HepG2 (cell line): ENCODE measurements around the gene C3orf18. TPM values are rescaled to one million over a fixed set of nuclear protein-coding genes. Genes with fewer than 3 reads are reported as not detected.

Source experiments
- MEIS1 ChIP-seq: sonication (generic); formaldehyde crosslinking; IDR thresholded peaks from 2 replicates; pipeline ENCODE4 v1.9.0; 2021; ENCODE audit warnings: mild to moderate bottlenecking, missing genetic modification reagents, moderate library complexity, borderline replicate concordance
- MYC ChIP-seq: sonication (generic); formaldehyde crosslinking; IDR thresholded peaks from 2 replicates; pipeline ENCODE4 v1.9.0; 2021; ENCODE audit warnings: missing genetic modification reagents, borderline replicate concordance
- RAD51 ChIP-seq: fragments of 450-650 bp; IDR thresholded peaks from 2 replicates; pipeline ENCODE4 v1.6.1; 2016; ENCODE audit warnings: borderline replicate concordance
- TOPORS ChIP-seq: sonication (generic); formaldehyde crosslinking; IDR thresholded peaks from 2 replicates; pipeline ENCODE4 v1.8.0; 2023; ENCODE audit warnings: mild to moderate bottlenecking, missing genetic modification reagents
- ZFP90 ChIP-seq: sonication (generic); formaldehyde crosslinking; IDR thresholded peaks from 2 replicates; pipeline ENCODE4 v1.8.0; 2022; ENCODE audit warnings: missing genetic modification reagents, mild to moderate bottlenecking, inconsistent platforms, borderline replicate concordance
- ZFY ChIP-seq: sonication (generic); formaldehyde crosslinking; IDR thresholded peaks from 2 replicates; pipeline ENCODE4 v1.4.0; 2020; ENCODE audit warnings: missing genetic modification reagents
- ZNF790 ChIP-seq: sonication (generic); formaldehyde crosslinking; IDR thresholded peaks from 2 replicates; pipeline ENCODE4 v1.8.0; 2022; ENCODE audit warnings: missing genetic modification reagents, mild to moderate bottlenecking, borderline replicate concordance
- polyA plus RNA-seq, 8 experiments: library from polyadenylated mRNA; depleted of rRNA in 3 of 8; stranded (reverse) in 7 of 8; unstranded in 1 of 8; fragments of >200 nt; fragmentation: Illumina TruSeq in 4 of 8; extraction: Trizol in 4 of 8; gene quantifications; 2 replicates each; pipeline versions ENCODE4 v1.2.1 to v1.2.3, GENCODE V29; 2011 to 2016; ENCODE audit warnings: low read depth in 4 of 8, missing spikeins in 1 of 8, mixed read lengths in 1 of 8; ENCODE audit not compliant: insufficient read depth in 1 of 8
- total RNA-seq, 5 experiments: library from RNA; depleted of rRNA; stranded (reverse); fragments of >200 nt; fragmentation: Illumina TruSeq; extraction: Trizol; gene quantifications; 2 replicates each; pipeline ENCODE4 v1.2.3, GENCODE V29; 2016; ENCODE audit warnings: low read depth in 1 of 5
- TF ChIP-seq, protein P1 (sequence below): sonication (generic); formaldehyde crosslinking; IDR thresholded peaks from 2 replicates; pipeline ENCODE4 v1.8.0; 2022; ENCODE audit warnings: mild to moderate bottlenecking, missing genetic modification reagents
- TF ChIP-seq, protein P2 (sequence below): sonication (generic); formaldehyde crosslinking; IDR thresholded peaks from 2 replicates; pipeline ENCODE4 v1.4.0; 2020; ENCODE audit warnings: missing genetic modification reagents
- TF ChIP-seq, protein P3 (sequence below), 2 experiments: fragments of 450-650 bp in 1 of 2; sonication (generic) in 1 of 2; formaldehyde crosslinking in 1 of 2; IDR thresholded peaks; 2 replicates each; pipeline versions ENCODE4 v1.6.1 to v1.8.0; 2016 to 2022; ENCODE audit warnings: antibody characterized with exemption in 1 of 2, mild to moderate bottlenecking in 1 of 2, missing genetic modification reagents in 1 of 2

The C3orf18 gene
- total and polyA plus RNA-seq, 2 of the 13 experiments (the other 11 are each of a cell fraction or from before 2014, with no cell fraction given) = 1.6 to 4.8 TPM

DNA sequence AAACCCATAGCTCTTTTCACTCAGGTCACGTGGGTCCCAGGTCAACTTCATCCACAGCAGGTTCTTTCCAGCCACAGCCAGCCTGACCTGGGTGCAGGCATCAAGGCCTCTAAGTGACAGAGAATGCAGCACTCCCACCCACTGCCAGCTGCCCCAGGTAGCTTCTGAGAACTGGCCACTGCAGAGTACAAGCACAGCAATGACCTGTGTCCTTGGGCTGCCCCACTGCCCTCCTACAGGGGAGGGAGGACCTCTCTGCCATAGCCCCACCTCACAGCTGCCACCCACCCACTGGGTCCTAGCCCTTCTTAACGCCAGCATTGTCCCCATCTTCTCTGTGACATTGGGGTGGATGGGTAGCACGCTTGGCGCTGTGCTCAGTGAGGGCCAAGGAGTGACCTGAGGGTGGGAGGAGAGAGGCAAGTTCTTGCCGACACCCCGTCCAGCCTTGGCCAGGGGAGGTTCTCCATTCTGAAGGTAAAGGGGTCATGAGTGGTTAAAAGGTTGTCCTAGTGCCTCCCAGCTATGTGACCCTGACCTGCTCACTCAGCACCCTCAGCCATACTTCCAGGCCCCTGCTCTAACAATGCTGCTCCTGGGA is 31.7 kb upstream of the C3orf18 start (continued):
- TF ChIP-seq MEIS1 (CRISPR knock-in tag) (no peak), ZNF790 (no peak), TOPORS (CRISPR knock-in tag) (no peak), RAD51 (no peak), ZFP90 (CRISPR knock-in tag) (no peak), MYC (CRISPR knock-in tag) (peak; percentile 30; the same call in 1 of the 2 replicates), ZFY (CRISPR knock-in tag) (peak; percentile 44; the same call in 1 of the 2 replicates)
- TF ChIP-seq, protein P1, sequence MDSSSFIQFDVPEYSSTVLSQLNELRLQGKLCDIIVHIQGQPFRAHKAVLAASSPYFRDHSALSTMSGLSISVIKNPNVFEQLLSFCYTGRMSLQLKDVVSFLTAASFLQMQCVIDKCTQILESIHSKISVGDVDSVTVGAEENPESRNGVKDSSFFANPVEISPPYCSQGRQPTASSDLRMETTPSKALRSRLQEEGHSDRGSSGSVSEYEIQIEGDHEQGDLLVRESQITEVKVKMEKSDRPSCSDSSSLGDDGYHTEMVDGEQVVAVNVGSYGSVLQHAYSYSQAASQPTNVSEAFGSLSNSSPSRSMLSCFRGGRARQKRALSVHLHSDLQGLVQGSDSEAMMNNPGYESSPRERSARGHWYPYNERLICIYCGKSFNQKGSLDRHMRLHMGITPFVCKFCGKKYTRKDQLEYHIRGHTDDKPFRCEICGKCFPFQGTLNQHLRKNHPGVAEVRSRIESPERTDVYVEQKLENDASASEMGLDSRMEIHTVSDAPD (CRISPR knock-in tag) = no peak
- TF ChIP-seq, protein P2, sequence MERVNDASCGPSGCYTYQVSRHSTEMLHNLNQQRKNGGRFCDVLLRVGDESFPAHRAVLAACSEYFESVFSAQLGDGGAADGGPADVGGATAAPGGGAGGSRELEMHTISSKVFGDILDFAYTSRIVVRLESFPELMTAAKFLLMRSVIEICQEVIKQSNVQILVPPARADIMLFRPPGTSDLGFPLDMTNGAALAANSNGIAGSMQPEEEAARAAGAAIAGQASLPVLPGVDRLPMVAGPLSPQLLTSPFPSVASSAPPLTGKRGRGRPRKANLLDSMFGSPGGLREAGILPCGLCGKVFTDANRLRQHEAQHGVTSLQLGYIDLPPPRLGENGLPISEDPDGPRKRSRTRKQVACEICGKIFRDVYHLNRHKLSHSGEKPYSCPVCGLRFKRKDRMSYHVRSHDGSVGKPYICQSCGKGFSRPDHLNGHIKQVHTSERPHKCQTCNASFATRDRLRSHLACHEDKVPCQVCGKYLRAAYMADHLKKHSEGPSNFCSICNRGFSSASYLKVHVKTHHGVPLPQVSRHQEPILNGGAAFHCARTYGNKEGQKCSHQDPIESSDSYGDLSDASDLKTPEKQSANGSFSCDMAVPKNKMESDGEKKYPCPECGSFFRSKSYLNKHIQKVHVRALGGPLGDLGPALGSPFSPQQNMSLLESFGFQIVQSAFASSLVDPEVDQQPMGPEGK (CRISPR knock-in tag) = 0 out of 2 replicates have a peak, but pooled peaks have one; percentile 14
- TF ChIP-seq, protein P3, sequence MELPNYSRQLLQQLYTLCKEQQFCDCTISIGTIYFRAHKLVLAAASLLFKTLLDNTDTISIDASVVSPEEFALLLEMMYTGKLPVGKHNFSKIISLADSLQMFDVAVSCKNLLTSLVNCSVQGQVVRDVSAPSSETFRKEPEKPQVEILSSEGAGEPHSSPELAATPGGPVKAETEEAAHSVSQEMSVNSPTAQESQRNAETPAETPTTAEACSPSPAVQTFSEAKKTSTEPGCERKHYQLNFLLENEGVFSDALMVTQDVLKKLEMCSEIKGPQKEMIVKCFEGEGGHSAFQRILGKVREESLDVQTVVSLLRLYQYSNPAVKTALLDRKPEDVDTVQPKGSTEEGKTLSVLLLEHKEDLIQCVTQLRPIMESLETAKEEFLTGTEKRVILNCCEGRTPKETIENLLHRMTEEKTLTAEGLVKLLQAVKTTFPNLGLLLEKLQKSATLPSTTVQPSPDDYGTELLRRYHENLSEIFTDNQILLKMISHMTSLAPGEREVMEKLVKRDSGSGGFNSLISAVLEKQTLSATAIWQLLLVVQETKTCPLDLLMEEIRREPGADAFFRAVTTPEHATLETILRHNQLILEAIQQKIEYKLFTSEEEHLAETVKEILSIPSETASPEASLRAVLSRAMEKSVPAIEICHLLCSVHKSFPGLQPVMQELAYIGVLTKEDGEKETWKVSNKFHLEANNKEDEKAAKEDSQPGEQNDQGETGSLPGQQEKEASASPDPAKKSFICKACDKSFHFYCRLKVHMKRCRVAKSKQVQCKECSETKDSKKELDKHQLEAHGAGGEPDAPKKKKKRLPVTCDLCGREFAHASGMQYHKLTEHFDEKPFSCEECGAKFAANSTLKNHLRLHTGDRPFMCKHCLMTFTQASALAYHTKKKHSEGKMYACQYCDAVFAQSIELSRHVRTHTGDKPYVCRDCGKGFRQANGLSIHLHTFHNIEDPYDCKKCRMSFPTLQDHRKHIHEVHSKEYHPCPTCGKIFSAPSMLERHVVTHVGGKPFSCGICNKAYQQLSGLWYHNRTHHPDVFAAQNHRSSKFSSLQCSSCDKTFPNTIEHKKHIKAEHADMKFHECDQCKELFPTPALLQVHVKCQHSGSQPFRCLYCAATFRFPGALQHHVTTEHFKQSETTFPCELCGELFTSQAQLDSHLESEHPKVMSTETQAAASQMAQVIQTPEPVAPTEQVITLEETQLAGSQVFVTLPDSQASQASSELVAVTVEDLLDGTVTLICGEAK (IDR thresholded peaks at IDR 0.05) = no peak
- TF ChIP-seq, protein P3 (CRISPR knock-in tag; IDR thresholded peaks at IDR 0.05) = 0 out of 2 replicates have a peak, but pooled peaks have one; percentile 10
- TF ChIP-seq, all 625 proteins: peak for 10
